GM10847 (cell line): ENCODE data around the gene PLCB4.

Experiments used
- POLR2A ChIP-seq: IDR thresholded peaks from 2 replicates; pipeline ENCODE4 v1.6.1; 2011; ENCODE audit not compliant: insufficient read length; ENCODE audit errors: extremely low read depth

PLCB4 gene

GRCh38 chr20:9043364-9043763 lies 25.5 kb upstream of the PLCB4 start:
- no peak for TF ChIP-seq POLR2A

GRCh38 chr20:9051508-9051907 lies 17.4 kb upstream of the PLCB4 start:
- TF ChIP-seq POLR2A: no peak

- TF ChIP-seq POLR2A: no peak
Observed at GRCh38 chr20:9052136-9052535, 16.8 kb upstream of the PLCB4 start.

- no peak for TF ChIP-seq POLR2A
Observed at GRCh38 chr20:9053108-9053507, 15.8 kb upstream of the PLCB4 start.

GRCh38 chr20:9054176-9054575 lies 14.7 kb upstream of the PLCB4 start:
- no peak for TF ChIP-seq POLR2A

DNA sequence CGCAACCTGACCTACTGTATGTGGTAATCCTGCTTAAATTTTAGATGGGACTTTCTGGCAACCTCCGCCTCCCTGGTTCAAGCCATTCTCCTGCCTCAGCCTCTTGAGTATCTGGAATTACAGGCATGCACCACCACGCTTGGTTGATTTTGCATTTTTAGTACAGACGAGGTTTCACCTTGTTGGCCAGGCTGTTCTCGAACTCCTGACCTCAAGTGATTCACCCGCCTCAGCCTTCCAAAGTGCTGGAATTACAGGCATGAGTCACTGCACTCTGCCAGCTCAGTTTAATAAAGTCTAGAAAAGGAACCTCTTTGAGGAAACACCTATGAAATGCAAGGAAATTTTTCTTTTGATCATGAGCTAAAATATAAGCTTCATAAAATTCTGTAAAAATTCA lies 9.0 kb upstream of the PLCB4 start:
- no peak for TF ChIP-seq POLR2A

GRCh38 chr20:9061434-9061833 lies 7.5 kb upstream of the PLCB4 start:
- TF ChIP-seq POLR2A: no peak

DNA sequence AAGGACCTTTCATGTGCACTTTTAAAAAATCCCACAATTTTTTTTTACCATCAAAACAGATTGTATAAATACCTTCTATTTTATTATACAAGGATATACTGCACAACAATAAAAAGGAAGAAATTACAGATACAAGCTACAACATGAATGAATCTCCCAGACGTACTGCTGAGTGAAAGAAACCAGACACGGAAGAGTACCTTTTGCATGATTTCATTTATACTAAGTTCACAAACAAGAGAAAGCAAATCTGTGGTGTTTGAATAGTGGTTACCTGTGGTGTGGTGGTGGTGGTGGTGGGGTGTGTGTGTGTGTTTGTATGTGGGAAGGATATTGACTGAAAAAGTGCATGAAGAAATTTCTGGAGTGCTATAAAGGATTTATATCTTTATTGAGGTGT lies 6.8 kb upstream of the PLCB4 start:
- TF ChIP-seq POLR2A: no peak

GRCh38 chr20:9066191-9066590 lies 2.7 kb upstream of the PLCB4 start:
- TF ChIP-seq POLR2A: no peak

DNA sequence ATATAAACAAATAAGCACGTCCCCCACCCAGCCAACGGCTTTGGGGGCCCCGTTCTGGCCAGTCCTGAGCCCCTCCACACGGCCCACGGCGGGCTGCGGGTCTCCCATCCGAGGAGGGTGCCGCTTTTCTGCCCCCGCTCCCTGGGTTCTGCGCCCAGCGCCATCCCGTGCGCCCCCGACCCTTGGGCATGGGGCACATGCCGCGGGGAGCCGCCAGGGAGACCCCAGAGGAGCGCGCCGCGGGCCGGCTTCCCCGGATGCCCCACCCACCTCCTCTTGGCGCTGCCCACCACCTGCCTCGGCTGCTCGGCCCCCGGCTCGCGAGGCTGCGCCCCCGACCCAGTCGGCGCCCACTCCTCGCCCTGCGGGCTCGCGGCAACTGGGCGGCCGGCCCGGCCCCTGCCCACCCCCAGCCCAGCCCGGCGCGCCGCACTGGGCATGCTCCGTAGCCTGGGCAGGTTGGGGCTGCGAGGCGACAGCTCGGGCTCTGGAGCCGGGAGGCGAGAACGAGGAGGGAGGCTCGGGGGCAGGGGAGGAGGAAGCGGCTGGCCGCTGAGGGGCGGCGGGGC lies 570 bp upstream of the PLCB4 start:
- TF ChIP-seq POLR2A: no peak

DNA sequence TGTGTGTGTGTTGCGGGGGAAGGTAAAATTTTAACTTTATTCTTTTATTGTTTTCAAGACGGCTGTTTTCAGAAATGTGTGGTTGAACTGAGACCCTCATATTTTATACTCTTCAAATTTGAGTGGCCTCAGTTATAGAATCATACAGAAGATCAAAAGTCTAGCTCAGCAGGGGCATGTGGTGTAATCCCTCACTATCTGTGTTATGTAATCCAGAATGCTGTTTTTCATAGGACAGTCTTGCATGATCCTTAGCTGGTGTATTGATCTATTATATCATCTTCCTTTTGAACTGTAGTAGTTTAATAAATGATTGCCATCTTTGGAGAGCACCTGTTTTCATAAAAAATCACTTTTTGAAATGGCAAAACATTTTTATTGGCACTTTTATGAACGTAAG lies 1.4 kb downstream of the PLCB4 start:
- no peak for TF ChIP-seq POLR2A

GRCh38 chr20:9071976-9072726 lies 3.3 kb downstream of the PLCB4 start:
- no peak for TF ChIP-seq POLR2A

DNA sequence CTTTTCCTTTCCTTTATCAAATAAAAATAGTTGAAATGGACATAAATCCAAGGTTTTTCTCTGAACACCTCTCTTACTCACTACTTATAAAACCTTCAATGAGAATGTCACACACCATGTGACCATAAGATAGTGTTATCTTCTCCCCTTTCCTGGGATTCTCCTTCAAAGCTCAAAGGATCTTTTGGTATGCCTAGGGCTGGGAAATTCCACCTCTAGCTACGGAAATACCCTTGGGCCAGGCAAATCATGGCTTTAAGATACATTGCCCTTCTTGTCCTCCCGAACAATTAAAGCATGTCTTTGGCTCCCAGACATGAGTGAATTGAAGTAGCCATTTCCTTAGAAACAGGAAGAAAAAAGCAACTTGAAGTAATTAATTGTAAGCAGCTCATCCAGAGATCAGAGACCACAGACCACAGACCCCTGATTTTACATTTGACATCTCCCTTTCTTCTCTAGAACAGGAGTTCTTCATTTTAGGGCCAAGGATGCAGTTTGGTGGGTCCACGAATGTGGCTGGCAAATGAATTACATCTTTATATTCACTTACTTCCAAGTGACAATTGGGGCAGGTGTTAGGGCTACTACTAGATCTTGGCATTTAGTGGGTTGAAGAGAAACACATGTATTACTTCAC lies 4.1 kb downstream of the PLCB4 start:
- no peak for TF ChIP-seq POLR2A

- TF ChIP-seq POLR2A: no peak
Observed at GRCh38 chr20:9075264-9076095, 6.6 kb downstream of the PLCB4 start.

DNA sequence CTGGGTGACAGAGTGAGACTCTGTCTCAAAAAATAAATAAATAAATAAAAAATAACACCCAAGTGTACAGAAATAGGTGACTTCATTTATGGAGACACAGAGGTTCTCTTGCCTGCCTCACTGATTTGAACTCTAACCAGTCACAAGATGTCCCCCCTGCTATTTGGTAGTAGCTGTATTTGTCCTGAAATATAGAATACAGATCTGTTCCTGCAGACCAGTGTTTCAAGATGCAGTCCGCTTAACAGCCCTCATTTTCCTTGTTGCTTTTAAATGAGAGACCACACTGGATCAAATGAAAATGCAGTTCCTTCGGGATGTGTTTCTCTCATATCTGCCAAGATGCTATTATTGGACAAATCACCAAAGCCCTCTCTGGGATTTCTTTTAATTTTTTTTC lies 7.6 kb downstream of the PLCB4 start:
- TF ChIP-seq POLR2A: no peak
